Vagina (tissue), 2 donors: Measurements from ENCODE around the gene CARD11.

Experiments used
- CTCF ChIP-seq, 3 experiments: fragments of 450-650 bp in 2 of 3; fragments of 200-600 bp in 1 of 3; sonication (generic) in 1 of 3; IDR thresholded peaks; one replicate each; pipeline ENCODE4 v1.5.1; 2017 to 2019; ENCODE audit warnings: antibody characterized with exemption in 3 of 3, mild to moderate bottlenecking in 2 of 3, moderate library complexity in 2 of 3
- POLR2AphosphoS5 ChIP-seq, 2 donors: sonication (generic); formaldehyde crosslinking; IDR thresholded peaks; one replicate each; pipeline ENCODE4 v1.9.0; 2017; ENCODE audit warnings: antibody characterized with exemption in 2 of 2, mild to moderate bottlenecking in 2 of 2, low read depth in 1 of 2; ENCODE audit not compliant: insufficient read depth in 1 of 2

DNA sequence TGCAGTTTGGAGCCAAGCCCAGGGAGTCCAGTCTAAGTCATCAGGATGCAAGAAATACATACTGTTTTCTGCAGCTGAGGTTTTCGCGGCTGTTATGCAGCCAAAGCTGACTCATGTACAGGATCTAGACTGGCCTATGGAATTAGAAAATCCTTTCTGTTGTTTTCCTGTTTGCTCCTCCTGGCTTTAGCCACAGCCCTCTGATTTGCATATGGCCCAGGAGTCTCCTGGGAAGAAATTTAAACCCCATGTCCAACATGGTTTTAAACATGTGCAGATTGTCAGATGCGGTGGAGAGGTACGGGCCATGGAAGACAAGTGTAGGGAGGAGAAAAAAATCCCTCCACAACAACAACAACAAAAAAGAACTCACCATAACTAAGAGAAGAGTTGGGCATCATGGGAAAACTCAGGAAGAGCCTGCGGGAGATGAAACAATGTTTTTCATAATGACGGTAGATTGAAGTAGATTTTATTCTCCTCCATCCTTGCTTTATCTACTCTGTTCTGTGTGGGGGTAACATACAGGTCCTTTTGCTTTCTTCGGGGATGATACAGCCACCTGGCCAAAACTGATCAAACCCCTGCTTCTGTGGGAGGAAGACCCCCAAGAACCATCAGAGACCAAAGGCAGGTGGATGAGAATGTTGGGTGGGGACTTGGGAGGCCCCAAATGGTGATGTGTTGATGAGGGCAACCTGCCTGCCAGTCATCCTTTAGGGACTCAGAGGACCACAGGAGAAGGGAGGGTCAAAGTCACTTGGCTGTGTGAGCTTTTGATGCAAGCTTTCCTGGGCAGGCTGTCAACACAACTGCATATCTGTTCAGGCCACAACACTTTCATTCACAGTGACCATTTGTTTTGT lies 169.7 kb downstream of the CARD11 start:
- TF ChIP-seq CTCF (IDR thresholded peaks at IDR 0.05) (no peak), POLR2AphosphoS5 (IDR thresholded peaks at IDR 0.05; ENCODE audit: insufficient read depth in 1 of 2, low read depth in 1 of 2) (no peak)
